Activated naive CD4-positive, alpha-beta T cell treated with anti-CD3 and anti-CD28 coated beads, Interleukin-2, amount 50 U/mL, for 72 hours (primary cell): ENCODE results near the gene NCKAP1. TPM values are rescaled to one million over a fixed set of nuclear protein-coding genes. Genes with fewer than 3 reads are reported as not detected.
"Not testable (repeated sequence)": the region's sequence is repeated elsewhere in the genome, so short reads cannot be mapped to it uniquely, and the experiment has no call there.

Experiments used
- ATAC-seq, 2 donors: fragments of 150-1000 bp; cut with Tn5 transposase; 2 replicates each; pipeline ENCODE4 v1.10.0; 2021; ENCODE audit warnings: mild to moderate bottlenecking in 2 of 2, moderate library complexity in 2 of 2
- DNase-seq, 2 donors: peaks; one replicate each; pipeline ENCODE4 v3.0.0; 2021 to 2022; ENCODE audit warnings: low spot score in 2 of 2
- H3K27ac Mint-ChIP-seq, 2 donors: one replicate each; pipeline ENCODE4 v1.8.0; 2022; ENCODE audit warnings: mild to moderate bottlenecking in 2 of 2, mixed read lengths in 2 of 2
- H3K36me3 Mint-ChIP-seq, 2 donors: one replicate each; pipeline ENCODE4 v1.8.0; 2022; ENCODE audit warnings: mixed read lengths in 2 of 2
- H3K9me3 Mint-ChIP-seq, 2 donors: one replicate each; pipeline ENCODE4 v1.8.0; 2022; ENCODE audit warnings: mixed read lengths in 2 of 2
- total RNA-seq, 2 donors: library from RNA; stranded (reverse); gene quantifications; one replicate each; pipeline ENCODE4 v1.2.3, GENCODE V29; 2022

The NCKAP1 gene
- total RNA-seq, 2 donors from 2014 or later: 6.8 to 13.2 TPM

DNA sequence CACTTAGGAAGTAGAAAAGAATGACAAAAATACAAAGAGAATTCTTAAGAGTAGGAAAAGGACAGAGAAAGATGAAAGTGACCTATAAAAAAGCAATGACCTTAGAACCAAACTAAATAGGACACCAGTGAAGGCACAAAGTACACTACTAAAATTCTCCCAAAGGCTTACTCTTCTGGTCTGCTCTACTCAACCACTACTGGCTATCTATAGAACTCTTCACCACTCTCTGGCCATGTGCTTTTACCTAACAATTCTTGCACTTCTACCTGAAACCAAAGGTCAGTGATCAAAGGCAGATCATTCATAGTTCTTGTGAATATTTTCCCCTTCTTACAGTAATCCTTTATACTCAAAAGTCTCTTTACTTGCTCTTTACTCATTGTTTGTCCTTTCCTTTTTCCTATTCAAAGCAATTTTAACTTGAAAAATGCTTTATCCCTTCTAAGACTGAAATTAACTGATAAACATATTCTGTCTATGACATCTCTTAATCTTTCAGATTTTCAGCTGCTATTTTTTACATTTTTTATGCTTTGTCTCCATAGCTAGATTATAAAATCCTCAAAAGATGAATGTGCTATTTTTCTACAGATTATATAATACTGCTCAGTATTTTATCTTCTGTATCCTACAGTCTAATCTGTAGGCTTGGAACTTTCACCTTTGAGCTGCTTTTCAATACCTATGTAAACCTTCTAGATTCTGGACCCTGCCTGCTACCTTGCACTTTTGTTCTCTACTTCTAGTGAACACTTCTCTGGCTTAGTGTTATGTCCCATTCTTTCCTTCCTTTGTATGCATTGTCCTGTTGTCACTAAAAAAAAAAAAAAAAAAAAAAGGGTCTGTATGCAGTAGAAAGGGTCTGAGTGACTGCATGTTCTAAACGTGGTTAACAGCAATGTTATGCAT is 64.6 kb downstream of the NCKAP1 start:
- no peak for DNase-seq
- peaks cover 5 to 11% of the 10 kb centered on the region in 2 donors for H3K36me3 Mint-ChIP-seq
- H3K27ac Mint-ChIP-seq: no peak overlapping the region
- peaks cover 0 to 4% of the 10 kb centered on the region in 2 donors for H3K9me3 Mint-ChIP-seq
- no peak for ATAC-seq

DNA sequence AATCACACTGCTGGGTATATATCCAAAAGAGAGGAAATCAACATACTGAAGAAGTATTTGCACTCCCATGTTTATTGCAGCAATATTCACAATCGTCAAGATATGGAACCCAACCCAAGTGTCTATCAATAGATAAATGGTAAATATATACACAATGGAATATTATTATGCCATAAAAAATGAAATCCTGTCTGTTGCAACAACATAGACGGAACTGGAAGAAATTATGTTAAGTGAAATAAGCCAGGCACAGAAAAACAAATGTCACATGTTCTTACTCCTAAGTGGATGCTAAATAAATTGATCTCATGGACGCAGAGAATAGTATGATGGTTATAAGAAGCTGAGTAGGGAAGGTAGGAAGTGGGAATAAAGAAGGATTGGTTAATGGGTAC is 65.7 kb downstream of the NCKAP1 start:
- H3K36me3 Mint-ChIP-seq: peaks cover 11% of the 10 kb centered on the region in 2 donors
- peaks cover 0 to 4% of the 10 kb centered on the region in 2 donors for H3K9me3 Mint-ChIP-seq
- ATAC-seq (no peak), DNase-seq (no peak)
- no peak overlapping the region for H3K27ac Mint-ChIP-seq

- peaks cover 11% of the 10 kb centered on the region in 2 donors for H3K36me3 Mint-ChIP-seq
- DNase-seq (no peak), ATAC-seq (no peak)
- H3K27ac Mint-ChIP-seq: no peak overlapping the region
- H3K9me3 Mint-ChIP-seq: peaks cover 0 to 4% of the 10 kb centered on the region in 2 donors
Measured at GRCh38 chr2:182971820-182972547, 66.3 kb downstream of the NCKAP1 start.

GRCh38 chr2:182970486-182970885 is 67.8 kb downstream of the NCKAP1 start:
- DNase-seq: no peak
- H3K27ac Mint-ChIP-seq: no peak overlapping the region
- peaks cover 0 to 4% of the 10 kb centered on the region in 2 donors for H3K9me3 Mint-ChIP-seq
- no peak for ATAC-seq
- H3K36me3 Mint-ChIP-seq: peaks cover 11% of the 10 kb centered on the region in 2 donors

GRCh38 chr2:182968493-182968892 is 69.8 kb downstream of the NCKAP1 start:
- Mint-ChIP-seq H3K36me3 (peaks cover 11% of the 10 kb centered on the region in 2 donors), H3K27ac (no peak overlapping the region), H3K9me3 (peaks cover 0 to 4% of the 10 kb centered on the region in 2 donors)
- no peak for ATAC-seq
- no peak for DNase-seq

GRCh38 chr2:182966356-182966755 is 71.9 kb downstream of the NCKAP1 start:
- not testable (repeated sequence) for H3K9me3 Mint-ChIP-seq, H3K27ac Mint-ChIP-seq, DNase-seq, ATAC-seq
- H3K36me3 Mint-ChIP-seq: peaks cover 0 to 11% of the 10 kb centered on the region in 2 donors

- no peaks in the 10 kb centered on the region for H3K9me3 Mint-ChIP-seq
- DNase-seq: no peak
- H3K27ac Mint-ChIP-seq: no peak overlapping the region
Measured at GRCh38 chr2:182962641-182963040, 75.6 kb downstream of the NCKAP1 start.

DNA sequence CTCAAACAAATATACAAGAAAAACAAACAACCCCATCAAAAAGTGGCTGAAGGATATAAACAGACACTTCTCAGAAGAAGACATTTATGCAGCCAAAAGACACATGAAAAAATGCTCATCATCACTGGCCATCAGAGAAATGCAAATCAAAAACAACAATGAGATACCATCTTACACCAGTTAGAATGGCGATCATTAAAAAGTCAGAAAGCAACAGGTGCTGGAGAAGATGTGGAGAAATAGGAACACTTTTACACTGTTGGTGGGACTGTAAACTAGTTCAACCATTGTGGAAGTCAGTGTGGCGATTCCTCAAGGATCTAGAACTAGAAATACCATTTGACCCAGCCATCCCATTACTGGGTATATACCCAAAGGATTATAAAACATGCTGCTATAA is 77.4 kb downstream of the NCKAP1 start:
- not testable (repeated sequence) for H3K9me3 Mint-ChIP-seq, H3K27ac Mint-ChIP-seq, ATAC-seq, DNase-seq
- H3K36me3 Mint-ChIP-seq: peaks cover 0 to 10% of the 10 kb centered on the region in 2 donors

More at GRCh38 chr2:182962641-182963040, 75.6 kb downstream of the NCKAP1 start:
- H3K36me3 Mint-ChIP-seq: peaks cover 0 to 11% of the 10 kb centered on the region in 2 donors
- ATAC-seq: no peak

- ATAC-seq (no peak), DNase-seq (no peak)
- H3K36me3 Mint-ChIP-seq: peaks cover 0 to 5% of the 10 kb centered on the region in 2 donors
- H3K9me3 Mint-ChIP-seq: no peaks in the 10 kb centered on the region
- H3K27ac Mint-ChIP-seq: no peak overlapping the region
Measured at GRCh38 chr2:182954789-182955188, 83.5 kb downstream of the NCKAP1 start.

GRCh38 chr2:182952741-182953450 is 85.4 kb downstream of the NCKAP1 start:
- H3K27ac Mint-ChIP-seq: no peak overlapping the region
- ATAC-seq (no peak), DNase-seq (no peak)
- no peaks in the 10 kb centered on the region for H3K9me3 Mint-ChIP-seq
- H3K36me3 Mint-ChIP-seq: no peaks in the 10 kb centered on the region

- Mint-ChIP-seq H3K36me3 (no peaks in the 10 kb centered on the region), H3K9me3 (no peaks in the 10 kb centered on the region), H3K27ac (peak overlapping the region in 1 of 2 donors; percentile 9)
- ATAC-seq (peak in 1 of 2 donors; percentile 93), DNase-seq (no peak)
Measured at GRCh38 chr2:182951948-182952663, 86.2 kb downstream of the NCKAP1 start.

- ATAC-seq (no peak), DNase-seq (no peak)
- Mint-ChIP-seq H3K27ac (no peak overlapping the region), H3K9me3 (no peaks in the 10 kb centered on the region), H3K36me3 (no peaks in the 10 kb centered on the region)
Measured at GRCh38 chr2:182950546-182950945, 87.7 kb downstream of the NCKAP1 start.

DNA sequence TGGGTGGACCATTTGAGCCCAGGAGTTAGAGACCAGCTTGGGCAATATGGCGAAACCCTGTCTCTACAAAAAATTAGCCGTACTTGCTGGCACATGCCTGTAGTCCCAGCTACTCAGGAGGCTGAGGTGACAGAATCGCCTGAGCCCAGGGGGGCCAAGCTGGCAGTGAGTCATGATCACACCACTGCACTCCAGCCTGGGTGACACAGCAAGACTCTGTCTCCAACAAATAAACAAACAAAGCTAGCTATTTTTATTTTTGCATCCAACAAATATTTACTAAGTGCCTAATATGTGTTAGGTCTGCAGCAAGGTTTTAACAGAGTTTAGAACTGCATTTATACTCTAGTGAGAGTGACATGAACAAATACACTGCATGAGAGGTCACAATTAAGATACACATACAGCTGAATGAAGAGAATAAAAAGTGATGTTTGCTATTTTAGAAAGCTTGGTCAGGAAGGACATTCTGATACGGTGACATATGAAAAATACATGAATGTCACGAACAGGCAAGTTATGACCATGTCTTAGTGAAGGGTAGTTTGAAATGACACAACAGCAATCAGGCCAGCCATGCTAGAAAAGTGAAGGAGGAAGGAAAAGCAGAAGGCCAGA is 88.6 kb downstream of the NCKAP1 start:
- no peak for DNase-seq
- Mint-ChIP-seq H3K27ac (no peak overlapping the region), H3K36me3 (no peaks in the 10 kb centered on the region), H3K9me3 (no peaks in the 10 kb centered on the region)
- no peak for ATAC-seq

DNA sequence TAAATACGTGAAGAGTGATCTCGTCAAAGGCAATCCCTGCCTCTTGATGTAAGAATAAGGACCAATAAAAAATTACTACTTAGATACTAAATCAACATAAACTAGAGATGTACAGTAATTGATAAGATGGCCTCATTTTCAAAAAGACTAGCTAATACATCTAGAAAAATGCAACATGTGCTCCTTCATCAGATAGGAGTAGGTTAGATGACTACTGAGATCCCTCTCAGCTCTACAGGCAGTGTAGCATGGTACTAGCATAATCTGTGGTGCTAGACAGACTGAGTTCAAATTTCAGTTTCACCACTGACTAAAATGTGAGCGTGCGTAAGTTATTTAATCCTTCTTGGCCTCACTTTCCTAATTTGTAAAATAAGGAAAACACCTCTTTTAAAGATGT is 89.2 kb downstream of the NCKAP1 start:
- Mint-ChIP-seq H3K9me3 (no peaks in the 10 kb centered on the region), H3K27ac (no peak overlapping the region), H3K36me3 (no peaks in the 10 kb centered on the region)
- no peak for ATAC-seq
- no peak for DNase-seq

DNA sequence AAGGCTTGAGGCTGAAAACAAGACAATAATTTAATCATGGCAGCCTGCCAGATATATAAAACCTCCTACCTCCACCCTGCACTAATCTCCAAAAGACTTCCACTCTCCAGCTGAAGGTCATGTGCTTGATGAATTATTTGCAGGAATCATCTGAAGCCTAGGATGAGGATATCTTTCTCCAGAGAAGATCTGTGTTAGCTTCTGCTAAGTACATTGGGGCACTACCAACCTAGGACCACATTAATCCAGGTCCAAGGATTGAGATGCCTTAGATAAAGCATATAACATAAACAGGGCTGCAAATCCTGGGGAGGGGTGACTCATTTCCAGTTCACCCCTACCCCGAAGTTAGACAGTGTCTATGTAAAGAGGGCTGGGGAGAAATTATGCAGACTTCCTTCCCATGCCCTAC is 91.3 kb downstream of the NCKAP1 start:
- DNase-seq (no peak), ATAC-seq (no peak)
- H3K36me3 Mint-ChIP-seq: no peaks in the 10 kb centered on the region
- H3K9me3 Mint-ChIP-seq: no peaks in the 10 kb centered on the region
- H3K27ac Mint-ChIP-seq: no peak overlapping the region

DNA sequence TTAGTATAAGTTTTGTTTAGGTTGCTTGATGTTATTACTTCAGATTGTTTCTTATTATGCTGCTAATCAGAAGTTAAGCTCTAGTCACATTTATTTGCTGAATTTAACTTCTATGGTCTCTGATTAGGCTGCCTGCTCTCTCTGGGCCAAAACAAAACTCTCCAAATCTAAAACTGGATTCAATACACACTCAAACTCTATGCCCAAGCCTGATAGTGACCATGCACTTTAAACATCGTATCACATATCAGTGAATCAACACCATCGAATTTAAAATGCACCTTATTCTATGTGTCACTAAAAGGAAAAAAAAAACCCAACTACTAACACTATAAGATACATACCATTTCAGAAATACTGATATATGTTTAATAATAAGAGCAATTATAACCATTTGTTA is 94.9 kb downstream of the NCKAP1 start:
- H3K9me3 Mint-ChIP-seq: no peaks in the 10 kb centered on the region
- H3K36me3 Mint-ChIP-seq: peaks cover 0 to 4% of the 10 kb centered on the region in 2 donors
- no peak overlapping the region for H3K27ac Mint-ChIP-seq
- DNase-seq (no peak), ATAC-seq (no peak)
